ENCODE data around the gene KIF4A. TPM values are rescaled to one million over a fixed set of nuclear protein-coding genes. Genes with fewer than 3 reads are reported as not detected.
A peak's percentile ranks its signal among the peaks of the same experiment; 100 is the strongest.

KIF4A gene
- total RNA-seq, 1 donor from 2014 or later, result 18.0 TPM

- Mint-ChIP-seq H3K4me1 (ENCODE audit: low read depth) (peaks cover 13% of the 10 kb centered on the region), H3K9me3 (ENCODE audit: low read depth) (peaks cover 9% of the 10 kb centered on the region), H3K27ac (no peak overlapping the region), H3K36me3 (ENCODE audit: insufficient read depth) (no peaks in the 10 kb centered on the region), H3K27me3 (peaks cover 21% of the 10 kb centered on the region), H3K4me3 (ENCODE audit: low read depth) (no peak overlapping the region)
- DNase-seq (ENCODE audit: low spot score, unreplicated experiment), result no peak
- TF ChIP-seq, protein P1, sequence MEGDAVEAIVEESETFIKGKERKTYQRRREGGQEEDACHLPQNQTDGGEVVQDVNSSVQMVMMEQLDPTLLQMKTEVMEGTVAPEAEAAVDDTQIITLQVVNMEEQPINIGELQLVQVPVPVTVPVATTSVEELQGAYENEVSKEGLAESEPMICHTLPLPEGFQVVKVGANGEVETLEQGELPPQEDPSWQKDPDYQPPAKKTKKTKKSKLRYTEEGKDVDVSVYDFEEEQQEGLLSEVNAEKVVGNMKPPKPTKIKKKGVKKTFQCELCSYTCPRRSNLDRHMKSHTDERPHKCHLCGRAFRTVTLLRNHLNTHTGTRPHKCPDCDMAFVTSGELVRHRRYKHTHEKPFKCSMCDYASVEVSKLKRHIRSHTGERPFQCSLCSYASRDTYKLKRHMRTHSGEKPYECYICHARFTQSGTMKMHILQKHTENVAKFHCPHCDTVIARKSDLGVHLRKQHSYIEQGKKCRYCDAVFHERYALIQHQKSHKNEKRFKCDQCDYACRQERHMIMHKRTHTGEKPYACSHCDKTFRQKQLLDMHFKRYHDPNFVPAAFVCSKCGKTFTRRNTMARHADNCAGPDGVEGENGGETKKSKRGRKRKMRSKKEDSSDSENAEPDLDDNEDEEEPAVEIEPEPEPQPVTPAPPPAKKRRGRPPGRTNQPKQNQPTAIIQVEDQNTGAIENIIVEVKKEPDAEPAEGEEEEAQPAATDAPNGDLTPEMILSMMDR (IDR thresholded peaks at IDR 0.05; ENCODE audit: unreplicated experiment), result no peak
Measured at GRCh38 chrX:70449457-70449966, 159.6 kb downstream of the KIF4A start.

DNA sequence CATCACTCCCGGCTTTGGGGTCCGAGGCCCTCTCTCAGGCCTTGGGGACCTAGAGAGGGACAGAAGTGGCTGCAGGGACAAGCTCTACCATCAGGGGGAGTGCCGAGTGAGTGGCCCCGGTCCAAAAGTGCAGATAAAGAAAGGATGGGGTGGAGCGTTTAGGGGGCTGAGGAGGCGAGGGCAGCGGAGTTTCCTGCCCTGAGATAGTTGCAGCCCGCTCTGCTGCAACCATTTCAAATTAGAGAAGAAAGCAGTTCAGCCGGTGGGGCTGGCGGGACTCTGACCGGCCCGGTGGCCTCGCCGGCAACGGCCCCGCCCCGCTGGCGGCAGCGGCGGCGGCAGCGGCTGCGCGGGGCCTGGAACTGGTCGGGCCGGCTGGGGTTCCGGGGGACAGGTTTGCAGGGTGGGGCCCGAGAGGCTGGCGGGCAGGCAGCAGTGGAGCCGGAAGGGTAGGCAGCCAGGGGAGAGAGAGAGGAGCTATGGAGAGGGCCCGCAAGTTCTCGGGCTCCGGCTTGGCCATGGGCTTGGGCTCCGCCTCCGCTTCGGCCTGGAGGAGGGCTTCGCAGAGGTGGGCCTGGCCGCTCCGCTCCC is 162.3 kb downstream of the KIF4A start:
- Mint-ChIP-seq H3K27me3 (peaks cover 5% of the 10 kb centered on the region), H3K4me1 (ENCODE audit: low read depth) (peaks cover 19% of the 10 kb centered on the region), H3K27ac (peak overlapping the region; percentile 92), H3K9me3 (ENCODE audit: low read depth) (peaks cover 5% of the 10 kb centered on the region), H3K4me3 (ENCODE audit: low read depth) (peak overlapping the region; percentile 82), H3K36me3 (ENCODE audit: insufficient read depth) (peaks cover 5% of the 10 kb centered on the region)
- peak; percentile 43 for DNase-seq (ENCODE audit: low spot score, unreplicated experiment)
- TF ChIP-seq, protein P1 (IDR thresholded peaks at IDR 0.05; ENCODE audit: unreplicated experiment), result peak; percentile 61

- Mint-ChIP-seq H3K4me3 (ENCODE audit: low read depth) (peak overlapping the region; percentile 77), H3K27ac (peak overlapping the region; percentile 71), H3K27me3 (peaks cover 5% of the 10 kb centered on the region), H3K36me3 (ENCODE audit: insufficient read depth) (peaks cover 5% of the 10 kb centered on the region), H3K9me3 (ENCODE audit: low read depth) (peaks cover 5% of the 10 kb centered on the region), H3K4me1 (ENCODE audit: low read depth) (peaks cover 19% of the 10 kb centered on the region)
- DNase-seq (ENCODE audit: low spot score, unreplicated experiment), result no peak
- TF ChIP-seq, protein P1 (IDR thresholded peaks at IDR 0.05; ENCODE audit: unreplicated experiment), result no peak
Measured at GRCh38 chrX:70453024-70453618, 163.2 kb downstream of the KIF4A start.

DNA sequence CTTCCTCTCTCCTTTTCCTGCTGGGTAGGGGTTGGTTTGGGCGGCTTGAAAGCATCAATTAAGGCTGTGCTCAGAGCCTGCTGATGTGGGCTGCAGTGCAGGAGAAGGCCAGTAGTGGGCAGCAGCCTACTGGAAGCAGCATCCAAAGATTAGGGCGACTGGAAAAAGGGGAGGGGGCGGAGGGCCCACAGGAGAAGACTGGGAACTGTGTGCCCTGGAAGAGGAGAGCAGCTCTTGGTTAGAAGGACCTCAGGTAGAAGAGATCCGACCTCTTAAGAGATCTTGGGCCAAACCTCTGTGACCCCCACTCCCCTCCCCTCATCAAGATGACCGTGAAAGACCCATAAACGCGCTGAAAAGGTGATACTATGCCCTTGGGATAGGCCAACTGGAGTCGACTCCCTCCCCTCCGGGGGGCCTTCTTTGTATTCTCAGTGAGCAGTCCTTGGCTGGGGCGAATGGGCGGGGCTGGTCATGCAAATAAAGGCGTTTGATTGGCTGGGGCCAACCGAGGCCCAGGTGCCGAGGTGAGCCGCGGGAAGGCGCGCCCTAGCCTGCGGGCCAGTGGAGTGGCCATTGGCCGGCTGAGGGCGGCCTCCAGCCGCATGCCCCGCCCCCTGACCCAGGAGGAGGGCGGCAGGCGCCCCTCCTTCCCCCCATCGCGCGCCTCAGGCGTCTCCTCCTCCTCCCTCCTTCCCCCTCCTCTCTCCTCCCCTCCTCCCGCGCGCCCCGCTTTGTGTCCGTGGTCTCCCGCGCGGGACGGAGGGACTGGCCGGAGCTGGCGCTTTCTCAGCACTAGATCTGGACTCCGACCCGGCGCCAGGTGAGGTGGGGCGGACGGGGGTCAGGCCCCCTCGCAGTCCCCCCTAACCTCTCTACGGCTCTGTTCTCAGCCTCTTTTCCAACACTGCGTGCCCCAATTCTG is 164.8 kb downstream of the KIF4A start:
- peak; percentile 88 for DNase-seq (ENCODE audit: low spot score, unreplicated experiment)
- H3K4me3 Mint-ChIP-seq (ENCODE audit: low read depth), result peak overlapping the region; percentile 90
- no peaks in the 10 kb centered on the region for H3K27me3 Mint-ChIP-seq
- H3K9me3 Mint-ChIP-seq (ENCODE audit: low read depth), result peaks cover 8% of the 10 kb centered on the region
- peaks cover 8% of the 10 kb centered on the region for H3K36me3 Mint-ChIP-seq (ENCODE audit: insufficient read depth)
- TF ChIP-seq, protein P1 (IDR thresholded peaks at IDR 0.05; ENCODE audit: unreplicated experiment), result peak; percentile 74
- peaks cover 23% of the 10 kb centered on the region for H3K4me1 Mint-ChIP-seq (ENCODE audit: low read depth)
- H3K27ac Mint-ChIP-seq, result peak overlapping the region; percentile 98

Data from progenitor cell of endocrine pancreas (in vitro differentiated cells).